Breast epithelium (tissue), 4 donors: ENCODE results near the gene ADGRB2. TPM values are rescaled to one million over a fixed set of nuclear protein-coding genes. Genes with fewer than 3 reads are reported as not detected.

Experiments
- DNase-seq, 2 donors: peaks; one replicate each; pipeline ENCODE4 v3.0.0-alpha.2; 2019; ENCODE audit warnings: low spot score in 2 of 2
- H3K27ac ChIP-seq, 2 donors: fragments of 200-600 bp; sonication (generic) in 1 of 2; one replicate each; pipeline ENCODE4 v1.5.1; 2016 to 2019; ENCODE audit warnings: mild to moderate bottlenecking in 1 of 2
- H3K27me3 ChIP-seq, 2 donors: fragments of 200-600 bp; sonication (generic) in 1 of 2; one replicate each; pipeline versions ENCODE4 v1.5.1 to v1.6.0; 2017 to 2019; ENCODE audit warnings: control low read depth in 1 of 2, mild to moderate bottlenecking in 1 of 2
- H3K36me3 ChIP-seq: fragments of 200-600 bp; one replicate; pipeline ENCODE4 v1.5.1; 2019
- H3K4me1 ChIP-seq, 2 donors: fragments of 200-600 bp; sonication (generic); one replicate each; pipeline ENCODE4 v1.5.1; 2016 to 2019; ENCODE audit warnings: control low read depth in 1 of 2
- H3K4me3 ChIP-seq, 3 donors: fragments of 200-600 bp; sonication (generic); 1 replicate in 2 of 3; 2 replicates in 1 of 3; pipeline ENCODE4 v1.5.1; 2016 to 2019; ENCODE audit warnings: mild to moderate bottlenecking in 3 of 3, moderate library complexity in 2 of 3
- H3K9me3 ChIP-seq, 2 donors: fragments of 200-600 bp; sonication (generic) in 1 of 2; one replicate each; pipeline ENCODE4 v1.5.1; 2016 to 2019; ENCODE audit warnings: control low read depth in 1 of 2
- POLR2A ChIP-seq: fragments of 450-650 bp; IDR thresholded peaks from one replicate; pipeline ENCODE4 v1.6.1; 2016; ENCODE audit warnings: antibody characterized with exemption, mild to moderate bottlenecking, moderate library complexity
- POLR2AphosphoS5 ChIP-seq, 3 donors: sonication (generic); formaldehyde crosslinking; IDR thresholded peaks; one replicate each; pipeline ENCODE4 v1.6.1; 2017; ENCODE audit warnings: antibody characterized with exemption in 3 of 3
- intact Hi-C: fragments of 100-400 bp; cut with DNase I; formaldehyde crosslinking; loops from one replicate; pipeline ENCODE4 v1.15.1; 2023; ENCODE audit warnings: low total_unique reads
- total RNA-seq, 3 donors: library from RNA; depleted of rRNA; stranded (reverse); fragments of >200 nt; gene quantifications; one replicate each; pipeline ENCODE4 v1.1.0, GENCODE V29; 2016
- TF ChIP-seq, protein P1 (sequence below), 3 donors: fragments of 450-650 bp; IDR thresholded peaks; one replicate each; pipeline ENCODE4 v1.5.1; 2016 to 2017; ENCODE audit warnings: antibody characterized with exemption in 3 of 3, mild to moderate bottlenecking in 3 of 3, moderate library complexity in 3 of 3

Gene ADGRB2
- total RNA-seq, 3 donors from 2014 or later = 1.3 to 4.9 (median 2.9) TPM

DNA sequence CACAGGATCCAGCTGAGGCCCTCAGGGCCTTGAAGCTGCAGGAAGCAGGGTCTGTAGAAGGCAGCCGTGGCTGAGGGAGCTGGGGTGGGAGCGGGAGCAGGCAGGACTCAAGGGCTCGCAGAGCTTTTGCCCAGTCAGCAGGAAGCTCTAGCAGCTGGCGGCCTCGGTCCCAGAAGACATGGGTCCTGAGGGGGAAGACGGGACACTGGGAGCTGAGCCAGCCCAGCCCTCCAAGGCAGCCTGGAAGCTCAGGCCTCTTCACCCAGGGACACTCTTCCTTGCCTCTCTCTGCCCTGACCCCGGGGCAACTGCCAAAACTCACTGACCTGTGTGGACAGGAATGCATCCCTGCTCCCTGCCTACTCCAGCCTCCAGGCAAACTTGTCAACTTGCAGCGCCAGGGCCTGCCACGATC is 8.9 kb downstream of the ADGRB2 start:
- no peaks in the 10 kb centered on the region for H3K27me3 ChIP-seq
- TF ChIP-seq POLR2AphosphoS5 (IDR thresholded peaks at IDR 0.05) = no peak
- TF ChIP-seq, protein P1, sequence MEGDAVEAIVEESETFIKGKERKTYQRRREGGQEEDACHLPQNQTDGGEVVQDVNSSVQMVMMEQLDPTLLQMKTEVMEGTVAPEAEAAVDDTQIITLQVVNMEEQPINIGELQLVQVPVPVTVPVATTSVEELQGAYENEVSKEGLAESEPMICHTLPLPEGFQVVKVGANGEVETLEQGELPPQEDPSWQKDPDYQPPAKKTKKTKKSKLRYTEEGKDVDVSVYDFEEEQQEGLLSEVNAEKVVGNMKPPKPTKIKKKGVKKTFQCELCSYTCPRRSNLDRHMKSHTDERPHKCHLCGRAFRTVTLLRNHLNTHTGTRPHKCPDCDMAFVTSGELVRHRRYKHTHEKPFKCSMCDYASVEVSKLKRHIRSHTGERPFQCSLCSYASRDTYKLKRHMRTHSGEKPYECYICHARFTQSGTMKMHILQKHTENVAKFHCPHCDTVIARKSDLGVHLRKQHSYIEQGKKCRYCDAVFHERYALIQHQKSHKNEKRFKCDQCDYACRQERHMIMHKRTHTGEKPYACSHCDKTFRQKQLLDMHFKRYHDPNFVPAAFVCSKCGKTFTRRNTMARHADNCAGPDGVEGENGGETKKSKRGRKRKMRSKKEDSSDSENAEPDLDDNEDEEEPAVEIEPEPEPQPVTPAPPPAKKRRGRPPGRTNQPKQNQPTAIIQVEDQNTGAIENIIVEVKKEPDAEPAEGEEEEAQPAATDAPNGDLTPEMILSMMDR (IDR thresholded peaks at IDR 0.05) = no peak
- TF ChIP-seq POLR2A = no peak
- no peaks in the 10 kb centered on the region for H3K9me3 ChIP-seq
- peak; percentile 52 to 72 for DNase-seq
- H3K4me3 ChIP-seq = no peak overlapping the region
- no peaks in the 10 kb centered on the region for H3K36me3 ChIP-seq
- H3K27ac ChIP-seq = peak overlapping the region in 1 of 2 donors; percentile 43
- intact Hi-C loops = no loop called here
- peaks cover 4% of the 10 kb centered on the region in 2 donors for H3K4me1 ChIP-seq

DNA sequence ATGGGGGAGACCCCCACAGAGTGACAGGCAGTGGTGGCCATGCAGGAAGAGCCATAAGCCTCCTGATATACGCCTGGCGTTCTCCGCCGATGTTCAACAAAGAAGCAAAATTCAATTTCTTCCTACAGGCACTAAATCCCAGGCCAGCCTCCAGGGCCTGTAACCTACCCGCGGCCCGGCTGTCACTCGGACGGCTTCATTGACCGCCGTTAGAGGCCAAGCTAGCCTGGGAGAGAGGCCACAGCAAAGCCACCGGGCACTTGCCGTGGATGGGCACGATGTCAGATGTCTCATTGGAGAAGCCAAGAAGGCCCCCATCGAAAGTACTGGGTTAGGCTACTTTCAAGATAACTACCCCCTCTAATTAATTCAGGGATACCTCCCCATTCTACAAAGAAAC is 9.7 kb downstream of the ADGRB2 start:
- Histone ChIP-seq H3K9me3 (no peaks in the 10 kb centered on the region), H3K4me1 (peaks cover 2 to 4% of the 10 kb centered on the region in 2 donors), H3K27me3 (no peaks in the 10 kb centered on the region), H3K4me3 (no peak overlapping the region), H3K36me3 (no peaks in the 10 kb centered on the region), H3K27ac (no peak overlapping the region)
- intact Hi-C loops = no loop called here
- TF ChIP-seq, protein P1 (IDR thresholded peaks at IDR 0.05) = no peak
- no peak for DNase-seq

DNA sequence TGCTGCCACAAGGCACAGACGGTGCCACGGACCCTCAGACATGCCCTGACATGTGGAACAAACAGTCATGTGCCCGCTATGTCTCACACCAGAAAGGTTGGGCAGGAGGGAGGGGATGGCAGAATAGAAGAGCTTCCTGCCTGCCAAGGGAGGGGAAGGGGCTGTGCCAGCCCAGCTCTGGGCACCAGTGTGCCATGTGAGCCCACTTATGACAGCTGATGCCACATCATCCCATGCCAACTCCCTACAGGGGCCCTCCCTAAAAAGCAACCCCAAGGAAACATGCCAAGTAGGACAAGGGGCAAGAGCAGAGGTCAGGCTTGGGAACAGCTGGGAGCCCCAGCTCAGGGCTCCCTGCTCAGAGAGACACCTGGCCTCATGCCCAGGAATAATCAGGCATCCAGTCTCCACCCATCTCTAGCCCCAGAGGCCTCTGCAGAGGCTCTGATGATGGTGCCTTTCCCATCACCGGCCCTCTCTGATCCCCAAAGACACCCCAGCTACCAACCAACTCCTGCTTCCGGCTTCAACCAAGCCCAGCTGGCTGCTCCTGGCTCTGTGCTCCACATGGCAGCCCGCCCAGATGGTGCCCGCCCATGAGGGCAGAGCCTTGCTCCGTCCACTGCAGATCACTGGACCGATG is 10.3 kb downstream of the ADGRB2 start:
- Histone ChIP-seq H3K36me3 (no peaks in the 10 kb centered on the region), H3K4me3 (no peak overlapping the region), H3K27me3 (no peaks in the 10 kb centered on the region), H3K27ac (peak overlapping the region in 1 of 2 donors; percentile 25), H3K4me1 (peaks cover 2 to 4% of the 10 kb centered on the region in 2 donors), H3K9me3 (no peaks in the 10 kb centered on the region)
- DNase-seq = no peak
- intact Hi-C loops = no loop called here
- TF ChIP-seq POLR2AphosphoS5 (IDR thresholded peaks at IDR 0.05) = no peak
- TF ChIP-seq POLR2A = no peak
- TF ChIP-seq, protein P1 (IDR thresholded peaks at IDR 0.05) = no peak

DNA sequence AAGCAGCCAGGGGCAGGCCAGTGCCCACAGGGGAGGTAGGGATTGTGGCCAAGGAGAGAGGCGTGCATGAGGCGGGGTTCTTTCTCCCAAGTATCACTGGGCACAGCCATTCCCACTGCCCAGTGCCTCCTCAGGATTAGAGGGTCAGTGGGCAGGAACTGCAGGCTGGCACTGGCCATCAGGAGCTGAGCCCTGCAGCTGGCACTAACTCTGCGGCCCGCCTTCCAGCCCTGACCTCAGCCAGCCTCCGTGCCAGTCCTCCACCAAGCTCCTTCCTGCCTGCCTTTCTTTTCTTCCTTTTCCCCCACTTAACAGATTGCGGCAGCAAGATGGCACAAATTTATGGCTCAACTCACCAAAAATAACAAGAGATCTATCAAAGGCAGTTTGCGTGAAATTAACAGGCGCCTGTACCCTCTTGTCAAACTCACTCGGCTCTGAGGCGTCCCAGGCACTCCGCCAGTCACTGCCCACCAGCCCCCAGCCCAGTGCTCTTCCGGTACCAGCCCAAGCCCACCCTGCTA is 11.1 kb downstream of the ADGRB2 start:
- intact Hi-C loops = no loop called here
- Histone ChIP-seq H3K36me3 (no peaks in the 10 kb centered on the region), H3K27me3 (no peaks in the 10 kb centered on the region), H3K9me3 (no peaks in the 10 kb centered on the region), H3K4me3 (no peak overlapping the region), H3K27ac (peak overlapping the region in 1 of 2 donors; percentile 25), H3K4me1 (peaks cover 2 to 4% of the 10 kb centered on the region in 2 donors)
- TF ChIP-seq, protein P1 (IDR thresholded peaks at IDR 0.05) = no peak
- TF ChIP-seq POLR2AphosphoS5 (IDR thresholded peaks at IDR 0.05) (no peak), POLR2A (no peak)
- no peak for DNase-seq

GRCh38 chr1:31752258-31752657 is 11.9 kb downstream of the ADGRB2 start:
- Histone ChIP-seq H3K27me3 (no peaks in the 10 kb centered on the region), H3K27ac (no peak overlapping the region), H3K4me1 (peaks cover 2 to 4% of the 10 kb centered on the region in 2 donors), H3K4me3 (no peak overlapping the region), H3K9me3 (no peaks in the 10 kb centered on the region), H3K36me3 (no peaks in the 10 kb centered on the region)
- no peak for TF ChIP-seq POLR2AphosphoS5 (IDR thresholded peaks at IDR 0.05)
- TF ChIP-seq, protein P1 (IDR thresholded peaks at IDR 0.05) = no peak
- TF ChIP-seq POLR2A = no peak
- intact Hi-C loops = no loop called here
- no peak for DNase-seq
